Kidney (tissue), 14 donors: ENCODE results near the gene NUDT3. TPM values are rescaled to one million over a fixed set of nuclear protein-coding genes. Genes with fewer than 3 reads are reported as not detected.
"Not testable (repeated sequence)": the region's sequence is repeated elsewhere in the genome, so short reads cannot be mapped to it uniquely, and the experiment has no call there.

Experiments used
- DNase-seq, 5 donors: peaks; one replicate each; pipeline ENCODE4 v3.0.0-alpha.2; 2013 to 2020
- FAIRE-seq: peaks from 2 replicates; lab custom pipeline; 2012; peaks lifted over from hg19 to GRCh38; lab: Jason Lieb, UNC
- H3K27ac ChIP-seq, 2 donors: one replicate each; pipeline ENCODE4 v1.7.0; 2013; ENCODE audit warnings: low read depth in 2 of 2, low read length in 2 of 2, inconsistent platforms in 1 of 2
- H3K27me3 ChIP-seq: one replicate; pipeline ENCODE4 v1.7.1; 2013; ENCODE audit warnings: low read length, inconsistent platforms; ENCODE audit not compliant: control insufficient read depth, insufficient read depth
- H3K36me3 ChIP-seq, 3 donors: one replicate each; pipeline versions ENCODE4 v1.7.0 to v1.7.1; 2013; ENCODE audit warnings: low read length in 3 of 3, control low read depth in 1 of 3, inconsistent platforms in 1 of 3; ENCODE audit not compliant: insufficient read depth in 3 of 3, control insufficient read depth in 2 of 3
- H3K4me1 ChIP-seq, 3 donors: one replicate each; pipeline versions ENCODE4 v1.7.0 to v1.7.1; 2013; ENCODE audit warnings: low read length in 3 of 3, inconsistent platforms in 1 of 3, low read depth in 1 of 3; ENCODE audit not compliant: control insufficient read depth in 2 of 3, insufficient read depth in 2 of 3
- H3K4me3 ChIP-seq, 3 donors: one replicate each; pipeline versions ENCODE4 v1.7.0 to v1.8.1; 2013; ENCODE audit warnings: low read length in 3 of 3, control low read depth in 1 of 3, inconsistent platforms in 1 of 3
- H3K9ac ChIP-seq, 3 donors: one replicate each; pipeline versions ENCODE4 v1.7.0 to v1.7.1; 2013; ENCODE audit warnings: low read length in 3 of 3, control low read depth in 1 of 3, inconsistent platforms in 1 of 3
- H3K9me3 ChIP-seq, 3 donors: one replicate each; pipeline versions ENCODE4 v1.7.0 to v1.7.1; 2013; ENCODE audit warnings: low read length in 3 of 3, control low read depth in 1 of 3, inconsistent platforms in 1 of 3; ENCODE audit not compliant: control insufficient read depth in 2 of 3, insufficient read depth in 1 of 3
- CTCF ChIP-seq: IDR thresholded peaks from 3 replicates; pipeline ENCODE4 v1.5.1; 2012; ENCODE audit warnings: mild to moderate bottlenecking, moderate library complexity, borderline replicate concordance; ENCODE audit not compliant: insufficient read depth; ENCODE audit errors: extremely low read depth
- intact Hi-C: fragments of 100-400 bp; cut with DNase I; formaldehyde crosslinking; loops from one replicate; pipeline ENCODE4 v1.11.1; 2022
- polyA plus RNA-seq: library from polyadenylated mRNA; stranded (reverse); fragments of 350-450 nt; fragmentation: Illumina TruSeq; extraction: RNeasy Lipid Tissue Mini Kit (QIAGEN cat#74804); gene quantifications from one replicate; pipeline ENCODE4 v1.2.3, GENCODE V29; 2014; ENCODE audit warnings: low read depth, low replicate concordance; ENCODE audit not compliant: insufficient read depth
- total RNA-seq: library from RNA; stranded (reverse); fragmentation: NEBNext Ultra II Directional; extraction: Animal tissue kit (Norgen Biotek cat#: 25700); gene quantifications from one replicate; pipeline ENCODE4 v1.2.1, GENCODE V29; 2021
- donor health status: control.
- donor health status: control.
- donor health status: control.
- donor health status: control.
- donor health status: control.
- donor health status: DM: yes; HTN: yes; CAD: no.
- donor health status: Normal renal cell carcinoma (clear cell type).

NUDT3 gene
- total and polyA plus RNA-seq, 2 donors from 2014 or later = 17.7 to 53.8 TPM

GRCh38 chr6:34370361-34370760 lies 22.1 kb downstream of the NUDT3 start:
- Histone ChIP-seq H3K27me3 (no peaks in the 10 kb centered on the region), H3K9me3 (no peaks in the 10 kb centered on the region), H3K36me3 (no peaks in the 10 kb centered on the region), H3K9ac (no peak overlapping the region), H3K4me3 (no peak overlapping the region), H3K27ac (peak overlapping the region in 1 of 2 donors; percentile 15), H3K4me1 (peaks cover 0 to 4% (median 0%) of the 10 kb centered on the region in 3 donors)
- FAIRE-seq (no peak), DNase-seq (peak in 1 of 5 donors; percentile 43)
- intact Hi-C loops = no loop called here
- TF ChIP-seq CTCF = no peak

- no peak for TF ChIP-seq CTCF
- H3K36me3 ChIP-seq = no peaks in the 10 kb centered on the region
- no peaks in the 10 kb centered on the region for H3K9me3 ChIP-seq
- no peaks in the 10 kb centered on the region for H3K27me3 ChIP-seq
- no peak for DNase-seq
- H3K4me1 ChIP-seq = peaks cover 0 to 4% (median 0%) of the 10 kb centered on the region in 3 donors
- H3K9ac ChIP-seq = no peak overlapping the region
- intact Hi-C loops = no loop called here
- no peak overlapping the region for H3K27ac ChIP-seq
- no peak overlapping the region for H3K4me3 ChIP-seq
- no peak for FAIRE-seq
Observed at GRCh38 chr6:34369385-34369784, 23.1 kb downstream of the NUDT3 start.

GRCh38 chr6:34366639-34366921 lies 25.9 kb downstream of the NUDT3 start:
- Histone ChIP-seq H3K9ac (no peak overlapping the region), H3K4me1 (peaks cover 0 to 12% (median 0%) of the 10 kb centered on the region in 3 donors), H3K36me3 (no peaks in the 10 kb centered on the region), H3K9me3 (no peaks in the 10 kb centered on the region), H3K4me3 (no peak overlapping the region), H3K27ac (no peak overlapping the region), H3K27me3 (no peaks in the 10 kb centered on the region)
- no peak for TF ChIP-seq CTCF
- FAIRE-seq (no peak), DNase-seq (no peak)
- intact Hi-C loops = no loop called here

GRCh38 chr6:34365781-34366638 lies 26.5 kb downstream of the NUDT3 start:
- H3K36me3 ChIP-seq, DNase-seq, H3K27ac ChIP-seq, H3K9me3 ChIP-seq, H3K9ac ChIP-seq, H3K4me3 ChIP-seq, H3K27me3 ChIP-seq, intact Hi-C loops, FAIRE-seq: not testable (repeated sequence)
- peaks cover 0 to 12% (median 0%) of the 10 kb centered on the region in 3 donors for H3K4me1 ChIP-seq

GRCh38 chr6:34363681-34364075 lies 28.8 kb downstream of the NUDT3 start:
- H3K27me3 ChIP-seq, H3K4me3 ChIP-seq, intact Hi-C loops, DNase-seq, H3K9me3 ChIP-seq, H3K9ac ChIP-seq, H3K36me3 ChIP-seq, H3K27ac ChIP-seq, FAIRE-seq: not testable (repeated sequence)
- H3K4me1 ChIP-seq = peaks cover 0 to 13% (median 0%) of the 10 kb centered on the region in 3 donors
